ENCODE results near the gene C10orf143.

Gene C10orf143

GRCh38 chr10:130029209-130029608 is 81.4 kb downstream of the C10orf143 start:
- DNase-seq (ENCODE audit: extremely low read depth, low read depth): no peak
- no peak for TF ChIP-seq CTCF (IDR thresholded peaks at IDR 0.05; ENCODE audit: low read depth, low read length)

GRCh38 chr10:130028465-130028819 is 82.2 kb downstream of the C10orf143 start:
- no peak for DNase-seq (ENCODE audit: extremely low read depth, low read depth)
- TF ChIP-seq CTCF (IDR thresholded peaks at IDR 0.05; ENCODE audit: low read depth, low read length): no peak

GRCh38 chr10:130027716-130028464 is 82.7 kb downstream of the C10orf143 start:
- TF ChIP-seq CTCF (IDR thresholded peaks at IDR 0.05; ENCODE audit: low read depth, low read length): no peak
- no peak for DNase-seq (ENCODE audit: extremely low read depth, low read depth)

GRCh38 chr10:130026670-130027456 is 83.8 kb downstream of the C10orf143 start:
- no peak for DNase-seq (ENCODE audit: extremely low read depth, low read depth)
- TF ChIP-seq CTCF (IDR thresholded peaks at IDR 0.05; ENCODE audit: low read depth, low read length): no peak

GRCh38 chr10:130025811-130026485 is 84.7 kb downstream of the C10orf143 start:
- no peak for TF ChIP-seq CTCF (IDR thresholded peaks at IDR 0.05; ENCODE audit: low read depth, low read length)
- no peak for DNase-seq (ENCODE audit: extremely low read depth, low read depth)

GRCh38 chr10:130025326-130025725 is 85.3 kb downstream of the C10orf143 start:
- no peak for TF ChIP-seq CTCF (IDR thresholded peaks at IDR 0.05; ENCODE audit: low read depth, low read length)

More at GRCh38 chr10:130025326-130025725, 85.3 kb downstream of the C10orf143 start:
- DNase-seq (ENCODE audit: extremely low read depth, low read depth): no peak
